ENCODE measurements around the gene DGKD.

DNA sequence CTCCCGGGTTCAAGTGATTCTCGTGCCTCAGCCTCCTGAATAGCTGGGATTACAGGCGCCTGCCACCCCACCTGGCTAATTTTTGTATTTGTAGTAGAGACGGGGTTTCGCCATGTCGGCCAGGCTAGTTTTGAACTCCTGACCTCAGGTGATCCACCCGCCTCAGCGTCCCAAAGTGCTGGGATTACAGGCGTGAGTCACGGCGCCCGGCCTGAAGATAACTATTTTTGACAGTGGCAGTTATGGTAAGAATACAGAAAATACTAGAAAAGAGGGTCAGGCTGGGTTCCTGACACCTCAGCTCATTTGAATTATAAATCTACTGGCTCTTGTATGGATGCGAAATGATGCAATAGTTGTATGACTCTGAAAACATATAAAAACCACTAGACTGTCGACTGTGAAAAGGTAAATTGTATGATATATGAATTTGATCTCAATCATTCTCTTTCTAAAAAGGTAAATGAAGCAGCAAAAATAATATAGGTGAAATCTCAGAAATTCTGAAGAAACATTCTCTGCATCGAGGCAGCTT, 11.1 kb upstream of the DGKD start:
- TF ChIP-seq, protein P1, sequence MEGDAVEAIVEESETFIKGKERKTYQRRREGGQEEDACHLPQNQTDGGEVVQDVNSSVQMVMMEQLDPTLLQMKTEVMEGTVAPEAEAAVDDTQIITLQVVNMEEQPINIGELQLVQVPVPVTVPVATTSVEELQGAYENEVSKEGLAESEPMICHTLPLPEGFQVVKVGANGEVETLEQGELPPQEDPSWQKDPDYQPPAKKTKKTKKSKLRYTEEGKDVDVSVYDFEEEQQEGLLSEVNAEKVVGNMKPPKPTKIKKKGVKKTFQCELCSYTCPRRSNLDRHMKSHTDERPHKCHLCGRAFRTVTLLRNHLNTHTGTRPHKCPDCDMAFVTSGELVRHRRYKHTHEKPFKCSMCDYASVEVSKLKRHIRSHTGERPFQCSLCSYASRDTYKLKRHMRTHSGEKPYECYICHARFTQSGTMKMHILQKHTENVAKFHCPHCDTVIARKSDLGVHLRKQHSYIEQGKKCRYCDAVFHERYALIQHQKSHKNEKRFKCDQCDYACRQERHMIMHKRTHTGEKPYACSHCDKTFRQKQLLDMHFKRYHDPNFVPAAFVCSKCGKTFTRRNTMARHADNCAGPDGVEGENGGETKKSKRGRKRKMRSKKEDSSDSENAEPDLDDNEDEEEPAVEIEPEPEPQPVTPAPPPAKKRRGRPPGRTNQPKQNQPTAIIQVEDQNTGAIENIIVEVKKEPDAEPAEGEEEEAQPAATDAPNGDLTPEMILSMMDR (IDR thresholded peaks at IDR 0.05), result no peak
- TF ChIP-seq TCF7 (CRISPR knock-in tag; IDR thresholded peaks at IDR 0.05; ENCODE audit: low read depth) (no peak), NFYB (CRISPR knock-in tag; conservative IDR thresholded peaks at IDR 0.05; ENCODE audit: low read depth) (no peak), NR3C1 (CRISPR knock-in tag; conservative IDR thresholded peaks at IDR 0.05; ENCODE audit: low read depth) (no peak), FOXJ3 (CRISPR knock-in tag; IDR thresholded peaks at IDR 0.05; ENCODE audit: borderline replicate concordance) (no peak), CREM (CRISPR knock-in tag; IDR thresholded peaks at IDR 0.05) (no peak)
- TF ChIP-seq, protein P2, sequence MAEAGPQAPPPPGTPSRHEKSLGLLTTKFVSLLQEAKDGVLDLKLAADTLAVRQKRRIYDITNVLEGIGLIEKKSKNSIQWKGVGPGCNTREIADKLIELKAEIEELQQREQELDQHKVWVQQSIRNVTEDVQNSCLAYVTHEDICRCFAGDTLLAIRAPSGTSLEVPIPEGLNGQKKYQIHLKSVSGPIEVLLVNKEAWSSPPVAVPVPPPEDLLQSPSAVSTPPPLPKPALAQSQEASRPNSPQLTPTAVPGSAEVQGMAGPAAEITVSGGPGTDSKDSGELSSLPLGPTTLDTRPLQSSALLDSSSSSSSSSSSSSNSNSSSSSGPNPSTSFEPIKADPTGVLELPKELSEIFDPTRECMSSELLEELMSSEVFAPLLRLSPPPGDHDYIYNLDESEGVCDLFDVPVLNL (CRISPR knock-in tag; IDR thresholded peaks at IDR 0.05; ENCODE audit: borderline replicate concordance, low read depth), result no peak
- TF ChIP-seq, protein P3, sequence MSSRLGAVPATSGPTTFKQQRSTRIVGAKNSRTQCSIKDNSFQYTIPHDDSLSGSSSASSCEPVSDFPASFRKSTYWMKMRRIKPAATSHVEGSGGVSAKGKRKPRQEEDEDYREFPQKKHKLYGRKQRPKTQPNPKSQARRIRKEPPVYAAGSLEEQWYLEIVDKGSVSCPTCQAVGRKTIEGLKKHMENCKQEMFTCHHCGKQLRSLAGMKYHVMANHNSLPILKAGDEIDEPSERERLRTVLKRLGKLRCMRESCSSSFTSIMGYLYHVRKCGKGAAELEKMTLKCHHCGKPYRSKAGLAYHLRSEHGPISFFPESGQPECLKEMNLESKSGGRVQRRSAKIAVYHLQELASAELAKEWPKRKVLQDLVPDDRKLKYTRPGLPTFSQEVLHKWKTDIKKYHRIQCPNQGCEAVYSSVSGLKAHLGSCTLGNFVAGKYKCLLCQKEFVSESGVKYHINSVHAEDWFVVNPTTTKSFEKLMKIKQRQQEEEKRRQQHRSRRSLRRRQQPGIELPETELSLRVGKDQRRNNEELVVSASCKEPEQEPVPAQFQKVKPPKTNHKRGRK (CRISPR knock-in tag; IDR thresholded peaks at IDR 0.05; ENCODE audit: borderline replicate concordance), result no peak
